ENCODE measurements around the gene RAPGEF3. TPM values are rescaled to one million over a fixed set of nuclear protein-coding genes. Genes with fewer than 3 reads are reported as not detected.

The RAPGEF3 gene
- total and polyA plus RNA-seq, 2 of the 13 experiments (the other 11 are each of a cell fraction or from before 2014, with no cell fraction given) = 0.07 TPM

DNA sequence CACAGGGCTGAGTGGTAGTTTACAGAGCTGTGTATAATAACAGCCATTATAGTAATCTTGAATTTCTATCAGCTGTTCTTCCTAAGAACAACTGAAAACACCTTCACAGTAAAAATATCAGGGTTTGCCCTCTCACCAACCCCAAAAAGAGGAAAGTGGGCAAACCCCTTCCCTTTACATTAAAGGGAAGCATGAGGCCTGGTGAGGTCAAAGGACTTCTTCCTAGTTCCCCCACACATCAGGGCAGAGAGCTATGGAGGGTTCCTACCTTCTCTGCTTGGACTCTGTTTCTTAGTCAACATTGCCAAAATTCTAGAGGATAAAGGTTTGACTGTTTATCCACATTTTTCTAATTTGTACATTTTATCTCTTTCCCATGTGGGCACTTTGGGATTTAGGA, 48.4 kb downstream of the RAPGEF3 start:
- ATAC-seq (no peak), DNase-seq (ENCODE audit: low spot score) (no peak), FAIRE-seq (no peak)
- no peak overlapping the region for H2AFZ ChIP-seq (ENCODE audit: low read length)
- H3K4me2 ChIP-seq (ENCODE audit: low read depth, low read length) = no peak overlapping the region
- H3K4me3 ChIP-seq (replicated peaks in 1 of 3; ENCODE audit: insufficient read depth in 1 of 3, low read depth in 2 of 3, low read length in 3 of 3) = no peak overlapping the region
- ChIA-PET CTCF (ENCODE audit: low intra/inter-chr PET ratio, low total read pairs) (no interaction called here), POLR2A (no interaction called here)
- intact Hi-C loops (cut with micrococcal nuclease; ENCODE audit: unreplicated experiment) = no loop called here
- no peak overlapping the region for H3K9ac ChIP-seq (ENCODE audit: insufficient read depth, low read depth, low read length)
- H4K20me1 ChIP-seq (ENCODE audit: insufficient read depth, low read length) = no peaks in the 10 kb centered on the region
- no peaks in the 10 kb centered on the region for H3K9me3 ChIP-seq (ENCODE audit: low read length)
- H3K4me1 ChIP-seq (ENCODE audit: insufficient read depth, low read length) = peaks cover 17% of the 10 kb centered on the region
- no TSS peak for BruUV-seq (replicated peaks)
- H3K27ac ChIP-seq (ENCODE audit: extremely low read length, insufficient read depth, low read length) = no peak overlapping the region
- TF ChIP-seq GPN1 (CRISPR knock-in tag; IDR thresholded peaks at IDR 0.05; ENCODE audit: borderline replicate concordance) (no peak), HNRNPL (IDR thresholded peaks at IDR 0.05; ENCODE audit: low read depth, low read length) (no peak), DNMT1 (CRISPR knock-in tag; IDR thresholded peaks at IDR 0.05) (no peak), ZNF24 (IDR thresholded peaks at IDR 0.05) (no peak), RFXANK (CRISPR knock-in tag; IDR thresholded peaks at IDR 0.05) (no peak)
- no peaks in the 10 kb centered on the region; a peak in 1 of 5 replicates for H3K27me3 ChIP-seq (ENCODE audit: control insufficient read depth in 1 of 2, insufficient read depth in 2 of 2, low read length in 2 of 2)
- no peaks in the 10 kb centered on the region for H3K36me3 ChIP-seq (replicated peaks in 1 of 2; ENCODE audit: control insufficient read depth in 1 of 2, insufficient read depth in 2 of 2, low read length in 2 of 2)
- H3K79me2 ChIP-seq (ENCODE audit: insufficient read depth, low read length) = peaks cover 8% of the 10 kb centered on the region
- in situ Hi-C loops (cut with HindIII; ENCODE audit: extremely low pct_ligation_motif_present, low pct_unique_long_range_greater_than_20kb) = loop anchor here (5.0 kb wide), 1 partner anchor 67 kb away; no protein-coding TSS in a partner anchor

GRCh38 chr12:47709671-47710070, 49.0 kb downstream of the RAPGEF3 start:
- H3K4me2 ChIP-seq (ENCODE audit: low read depth, low read length) = no peak overlapping the region
- CTCF ChIA-PET (ENCODE audit: low intra/inter-chr PET ratio, low total read pairs) = no interaction called here
- in situ Hi-C loops (cut with HindIII; ENCODE audit: extremely low pct_ligation_motif_present, low pct_unique_long_range_greater_than_20kb) = loop anchor here (5.0 kb wide), 1 partner anchor 68 kb away; no protein-coding TSS in a partner anchor
- DNase-seq (ENCODE audit: low spot score) (no peak), FAIRE-seq (no peak), ATAC-seq (no peak)
- POLR2A ChIA-PET = no interaction called here
- H2AFZ ChIP-seq (ENCODE audit: low read length) = no peak overlapping the region
- no peaks in the 10 kb centered on the region for H3K9me3 ChIP-seq (ENCODE audit: low read length)
- H3K79me2 ChIP-seq (ENCODE audit: insufficient read depth, low read length) = peaks cover 14% of the 10 kb centered on the region
- no peaks in the 10 kb centered on the region; a peak in 1 of 5 replicates for H3K27me3 ChIP-seq (ENCODE audit: control insufficient read depth in 1 of 2, insufficient read depth in 2 of 2, low read length in 2 of 2)
- no peaks in the 10 kb centered on the region for H4K20me1 ChIP-seq (ENCODE audit: insufficient read depth, low read length)
- H3K36me3 ChIP-seq (replicated peaks in 1 of 2; ENCODE audit: control insufficient read depth in 1 of 2, insufficient read depth in 2 of 2, low read length in 2 of 2) = no peaks in the 10 kb centered on the region
- BruUV-seq (replicated peaks) = no TSS peak
- 93% methylated on average over 2 of the region's 2 CpGs for WGBS (ENCODE audit: low lambda C conversion rate)
- H3K4me3 ChIP-seq (replicated peaks in 1 of 3; ENCODE audit: insufficient read depth in 1 of 3, low read depth in 2 of 3, low read length in 3 of 3) = no peak overlapping the region
- no peak overlapping the region for H3K9ac ChIP-seq (ENCODE audit: insufficient read depth, low read depth, low read length)
- no peak overlapping the region for H3K27ac ChIP-seq (ENCODE audit: extremely low read length, insufficient read depth, low read length)
- intact Hi-C loops (cut with micrococcal nuclease; ENCODE audit: unreplicated experiment) = no loop called here
- H3K4me1 ChIP-seq (ENCODE audit: insufficient read depth, low read length) = peaks cover 22% of the 10 kb centered on the region
- TF ChIP-seq ZNF10 (CRISPR knock-in tag; IDR thresholded peaks at IDR 0.05; ENCODE audit: borderline replicate concordance, low read depth) (no peak), HNF1A (IDR thresholded peaks at IDR 0.05; ENCODE audit: low read depth) (no peak), HNF1A (CRISPR knock-in tag; IDR thresholded peaks at IDR 0.05; ENCODE audit: borderline replicate concordance) (no peak), DBP (CRISPR knock-in tag; IDR thresholded peaks at IDR 0.05; ENCODE audit: not compliant biosample characterization) (no peak), ATF7 (IDR thresholded peaks at IDR 0.05) (no peak), ATF7 (CRISPR knock-in tag; IDR thresholded peaks at IDR 0.05) (no peak), PITX1 (CRISPR knock-in tag; IDR thresholded peaks at IDR 0.05) (no peak), ATRX (CRISPR knock-in tag; IDR thresholded peaks at IDR 0.05; ENCODE audit: borderline replicate concordance) (no peak)
- TF ChIP-seq, protein P1, sequence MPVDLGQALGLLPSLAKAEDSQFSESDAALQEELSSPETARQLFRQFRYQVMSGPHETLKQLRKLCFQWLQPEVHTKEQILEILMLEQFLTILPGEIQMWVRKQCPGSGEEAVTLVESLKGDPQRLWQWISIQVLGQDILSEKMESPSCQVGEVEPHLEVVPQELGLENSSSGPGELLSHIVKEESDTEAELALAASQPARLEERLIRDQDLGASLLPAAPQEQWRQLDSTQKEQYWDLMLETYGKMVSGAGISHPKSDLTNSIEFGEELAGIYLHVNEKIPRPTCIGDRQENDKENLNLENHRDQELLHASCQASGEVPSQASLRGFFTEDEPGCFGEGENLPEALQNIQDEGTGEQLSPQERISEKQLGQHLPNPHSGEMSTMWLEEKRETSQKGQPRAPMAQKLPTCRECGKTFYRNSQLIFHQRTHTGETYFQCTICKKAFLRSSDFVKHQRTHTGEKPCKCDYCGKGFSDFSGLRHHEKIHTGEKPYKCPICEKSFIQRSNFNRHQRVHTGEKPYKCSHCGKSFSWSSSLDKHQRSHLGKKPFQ (CRISPR knock-in tag; IDR thresholded peaks at IDR 0.05; ENCODE audit: insufficient replicate concordance) = no peak
